ENCODE measurements around the gene EP400. TPM values are rescaled to one million over a fixed set of nuclear protein-coding genes. Genes with fewer than 3 reads are reported as not detected.

The EP400 gene
- total and polyA plus RNA-seq, 2 of the 4 experiments (the other 2 are of a cell fraction): 4.3 to 11.4 TPM

- no peak overlapping the region for H3K4me3 ChIP-seq (ENCODE audit: insufficient read depth, low read depth, low read length)
- no peak overlapping the region for H2BK20ac ChIP-seq (ENCODE audit: low read depth, low read length)
- no peak overlapping the region for H3K18ac ChIP-seq (ENCODE audit: low read depth, low read length)
- H3K9me3 ChIP-seq (ENCODE audit: control insufficient read depth, insufficient read depth, low read length): no peaks in the 10 kb centered on the region
- ChIA-PET CTCF (no interaction called here), POLR2A (ENCODE audit: unreplicated experiment) (no interaction called here)
- 98% methylated on average over 8 of the region's 31 CpGs; no CpG with 5 or more reads in 1 of the 2 experiments for WGBS, 2 experiments (ENCODE audit: extremely low coverage in 2 of 2, insufficient read length in 1 of 2)
- H3K14ac ChIP-seq (replicated peaks; ENCODE audit: low read depth, low read length): no peak overlapping the region
- BruUV-seq (replicated peaks): no TSS peak
- no peaks in the 10 kb centered on the region for H3K27me3 ChIP-seq (ENCODE audit: control insufficient read depth, insufficient read depth, low read length)
- peaks cover 5% of the 10 kb centered on the region for H3K4me1 ChIP-seq (ENCODE audit: control insufficient read depth, insufficient read depth, low read length)
- no peak overlapping the region for H3K27ac ChIP-seq (ENCODE audit: insufficient read depth, low read length)
- in situ Hi-C loops (cut with MboI; ENCODE audit: low sequenced_read_pairs) (no loop called here), dilution Hi-C loops (cut with HindIII; ENCODE audit: low sequenced_read_pairs, unreplicated experiment) (no loop called here), intact Hi-C loops (cut with micrococcal nuclease) (no loop called here)
- no peak overlapping the region for H3K4me2 ChIP-seq (ENCODE audit: low read depth, low read length)
- 0 out of 2 replicates have a peak, but pooled peaks cover 3% of the 10 kb centered on the region for H3K9me1 ChIP-seq (ENCODE audit: insufficient read depth, low read length)
- no peak overlapping the region for H3K23ac ChIP-seq (ENCODE audit: low read depth, low read length)
- ATAC-seq (ENCODE audit: low read depth) (no peak), DNase-seq (no peak)
- H2BK15ac ChIP-seq (ENCODE audit: low read depth, low read length): no peak overlapping the region
- no peak overlapping the region for H4K8ac ChIP-seq (ENCODE audit: low read depth in 2 of 2, low read length in 2 of 2)
- no peak overlapping the region for H2BK5ac ChIP-seq (ENCODE audit: low read depth, low read length, poor library complexity, severe bottlenecking)
- no peak overlapping the region; the same call in 1 of the 2 replicates for H3K56ac ChIP-seq (ENCODE audit: extremely low read depth, insufficient read depth, low read length)
- H2AK5ac ChIP-seq (ENCODE audit: low read depth, low read length): no peak overlapping the region
- H2AFZ ChIP-seq (replicated peaks; ENCODE audit: low read length, poor library complexity): no peak overlapping the region
- no peak overlapping the region for H4K5ac ChIP-seq (ENCODE audit: low read depth, low read length)
- TF ChIP-seq RFX5 (IDR thresholded peaks at IDR 0.05; ENCODE audit: low read depth, low read length): no peak
- TF ChIP-seq ELK1 (IDR thresholded peaks at IDR 0.05; ENCODE audit: borderline replicate concordance, low read depth, low read length): no peak
- no peak for TF ChIP-seq POLR2A (IDR thresholded peaks at IDR 0.05; ENCODE audit: low read depth, low read length)
- H3K4ac ChIP-seq (ENCODE audit: low read depth, low read length): no peak overlapping the region
- peaks cover 48% of the 10 kb centered on the region for H3K36me3 ChIP-seq (ENCODE audit: control insufficient read depth, insufficient read depth, low read length)
- no peak overlapping the region for H2AK9ac ChIP-seq (replicated peaks; ENCODE audit: low read depth, low read length, poor library complexity)
- H3K79me1 ChIP-seq (ENCODE audit: low read depth in 1 of 2, low read length in 2 of 2): peaks cover 11 to 38% of the 10 kb centered on the region in 2 experiments; a peak in 3 of 4 replicates
- H3K9ac ChIP-seq (ENCODE audit: low read depth, low read length): no peak overlapping the region
- peaks cover 47% of the 10 kb centered on the region for H4K20me1 ChIP-seq (ENCODE audit: insufficient read depth, low read length)
- no peak overlapping the region for H2BK120ac ChIP-seq (ENCODE audit: low read depth, low read length)
- H4K91ac ChIP-seq (ENCODE audit: insufficient read depth, low read depth, low read length): no peak overlapping the region
Measured at GRCh38 chr12:131907379-131908091, 42.2 kb upstream of the EP400 start.
